HEK293 (cell line): Measurements from ENCODE around the gene SULT4A1.

ENCODE experiments used
- CTCF ChIA-PET: fragments of 350-600 bp; formaldehyde crosslinking; extraction: SDS; loops from one replicate; lab custom pipeline; 2021; ENCODE audit warnings: antibody characterized with exemption; lab: Yijun Ruan, JAX
- POLR2A ChIA-PET: fragments of 300-600 bp; formaldehyde crosslinking; extraction: SDS; loops from one replicate; lab custom pipeline; 2020; ENCODE audit warnings: antibody characterized with exemption, inconsistent platforms; lab: Yijun Ruan, JAX
- H3K27ac ChIP-seq: fragments of 200-500 bp; sonication (Bioruptor generic); 2 replicates; pipeline ENCODE4 v1.5.1; 2014; ENCODE audit warnings: low read depth, low read length, control low read depth, inconsistent platforms; ENCODE audit errors: extremely low read depth
- H3K36me3 ChIP-seq, 2 experiments: fragments of 200-500 bp in 1 of 2; sonication (Bioruptor generic) in 1 of 2; 1 replicate in 1 of 2; 2 replicates in 1 of 2; pipeline ENCODE4 v1.5.1; 2014 to 2017; ENCODE audit warnings: inconsistent platforms in 2 of 2, low read length in 2 of 2; ENCODE audit not compliant: control insufficient read depth in 2 of 2, insufficient read depth in 1 of 2
- H3K4me1 ChIP-seq: fragments of 200-500 bp; sonication (Bioruptor generic); 2 replicates; pipeline ENCODE4 v1.5.1; 2014; ENCODE audit warnings: mild to moderate bottlenecking, low read length, inconsistent platforms; ENCODE audit not compliant: control insufficient read depth, insufficient read depth
- H3K4me3 ChIP-seq: 2 replicates; pipeline ENCODE4 v1.5.1; 2011; ENCODE audit warnings: low read depth, mild to moderate bottlenecking, control low read depth, low read length, moderate library complexity
- H3K9me3 ChIP-seq: fragments of 200-500 bp; sonication (Bioruptor generic); 2 replicates; pipeline ENCODE4 v1.5.1; 2014; ENCODE audit warnings: low read depth, low read length, inconsistent platforms; ENCODE audit not compliant: control insufficient read depth, insufficient read depth
- HOXA7 ChIP-seq: sonication (generic); formaldehyde crosslinking; IDR thresholded peaks from 2 replicates; pipeline ENCODE4 v1.8.1; 2022; ENCODE audit warnings: missing genetic modification reagents, borderline replicate concordance
- KLF7 ChIP-seq: fragments of 450-650 bp; formaldehyde crosslinking; IDR thresholded peaks from 2 replicates; pipeline ENCODE4 v1.5.1; 2016; ENCODE audit warnings: missing biosample characterization, missing genetic modification characterization, borderline replicate concordance
- MZF1 ChIP-seq: fragments of 450-650 bp; formaldehyde crosslinking; IDR thresholded peaks from 2 replicates; pipeline ENCODE4 v1.5.1; 2017; ENCODE audit warnings: missing biosample characterization, missing genetic modification characterization, borderline replicate concordance
- SCRT1 ChIP-seq: fragments of 450-650 bp; formaldehyde crosslinking; IDR thresholded peaks from 2 replicates; pipeline ENCODE4 v1.5.1; 2016; ENCODE audit warnings: missing biosample characterization, missing genetic modification characterization, borderline replicate concordance
- TRIM28 ChIP-seq: IDR thresholded peaks from 2 replicates; pipeline ENCODE4 v1.6.1; 2011; ENCODE audit warnings: low read length, control low read depth, borderline replicate concordance
- ZNF121 ChIP-seq: fragments of 450-650 bp; formaldehyde crosslinking; IDR thresholded peaks from 2 replicates; pipeline ENCODE4 v1.5.1; 2016; ENCODE audit warnings: missing biosample characterization, missing genetic modification characterization
- ZNF19 ChIP-seq: fragments of 450-650 bp; formaldehyde crosslinking; IDR thresholded peaks from 2 replicates; pipeline ENCODE4; 2016; ENCODE audit warnings: missing biosample characterization, missing genetic modification characterization, low read depth
- ZNF280C ChIP-seq: fragments of 450-650 bp; formaldehyde crosslinking; IDR thresholded peaks from 2 replicates; pipeline ENCODE4 v1.5.1; 2016; ENCODE audit warnings: missing biosample characterization, missing genetic modification characterization
- ZNF335 ChIP-seq: fragments of 450-650 bp; formaldehyde crosslinking; conservative IDR thresholded peaks from 2 replicates; pipeline ENCODE4 v1.5.1; 2016; ENCODE audit warnings: missing biosample characterization, missing genetic modification characterization
- ZNF362 ChIP-seq: fragments of 450-650 bp; formaldehyde crosslinking; IDR thresholded peaks from 2 replicates; pipeline ENCODE4 v1.5.1; 2016; ENCODE audit warnings: missing biosample characterization, missing genetic modification characterization
- ZNF398 ChIP-seq: fragments of 450-650 bp; formaldehyde crosslinking; IDR thresholded peaks from 2 replicates; pipeline ENCODE4 v1.5.1; 2017; ENCODE audit warnings: missing biosample characterization, missing genetic modification characterization
- ZNF48 ChIP-seq: fragments of 450-650 bp; formaldehyde crosslinking; IDR thresholded peaks from 2 replicates; pipeline ENCODE4 v1.5.1; 2016; ENCODE audit warnings: missing biosample characterization, missing genetic modification characterization
- ZNF530 ChIP-seq: fragments of 450-650 bp; formaldehyde crosslinking; IDR thresholded peaks from 2 replicates; pipeline ENCODE4 v1.5.1; 2016; ENCODE audit warnings: low read depth, missing biosample characterization, missing genetic modification characterization
- ZNF560 ChIP-seq: fragments of 450-650 bp; formaldehyde crosslinking; IDR thresholded peaks from 2 replicates; pipeline ENCODE4 v1.5.1; 2017; ENCODE audit warnings: missing biosample characterization, missing genetic modification characterization, borderline replicate concordance
- ZNF692 ChIP-seq: fragments of 450-650 bp; formaldehyde crosslinking; IDR thresholded peaks from 2 replicates; pipeline ENCODE4 v1.5.1; 2016; ENCODE audit warnings: missing biosample characterization, missing genetic modification characterization
- ZNF76 ChIP-seq: fragments of 450-650 bp; formaldehyde crosslinking; IDR thresholded peaks from 2 replicates; pipeline ENCODE4; 2016; ENCODE audit warnings: low read depth, missing biosample characterization, missing genetic modification characterization, borderline replicate concordance
- ZNF768 ChIP-seq: fragments of 450-650 bp; formaldehyde crosslinking; IDR thresholded peaks from 2 replicates; pipeline ENCODE4 v1.5.1; 2018; ENCODE audit warnings: missing biosample characterization, mild to moderate bottlenecking, missing genetic modification characterization
- TF ChIP-seq, protein P1 (sequence below): fragments of 450-650 bp; formaldehyde crosslinking; IDR thresholded peaks from 2 replicates; pipeline ENCODE4 v1.5.1; 2016; ENCODE audit warnings: missing biosample characterization, missing genetic modification characterization, low read depth

SULT4A1 gene

GRCh38 chr22:43855431-43855830, 6.9 kb downstream of the SULT4A1 start:
- POLR2A ChIA-PET, result no interaction called here
- Histone ChIP-seq H3K4me3 (no peak overlapping the region), H3K4me1 (no peaks in the 10 kb centered on the region), H3K36me3 (peaks cover 0 to 9% of the 10 kb centered on the region in 2 experiments; a peak in 1 of 3 replicates), H3K27ac (no peak overlapping the region), H3K9me3 (no peaks in the 10 kb centered on the region; the same call in 1 of the 2 replicates)
- CTCF ChIA-PET, result no interaction called here
- TF ChIP-seq HOXA7 (CRISPR knock-in tag), result no peak
- no peak for TF ChIP-seq ZNF76 (tag by site-specific recombination)
- TF ChIP-seq ZNF398 (tag by site-specific recombination), result no peak
- no peak for TF ChIP-seq ZNF335
- TF ChIP-seq ZNF692 (tag by site-specific recombination), result no peak
- TF ChIP-seq, protein P1, sequence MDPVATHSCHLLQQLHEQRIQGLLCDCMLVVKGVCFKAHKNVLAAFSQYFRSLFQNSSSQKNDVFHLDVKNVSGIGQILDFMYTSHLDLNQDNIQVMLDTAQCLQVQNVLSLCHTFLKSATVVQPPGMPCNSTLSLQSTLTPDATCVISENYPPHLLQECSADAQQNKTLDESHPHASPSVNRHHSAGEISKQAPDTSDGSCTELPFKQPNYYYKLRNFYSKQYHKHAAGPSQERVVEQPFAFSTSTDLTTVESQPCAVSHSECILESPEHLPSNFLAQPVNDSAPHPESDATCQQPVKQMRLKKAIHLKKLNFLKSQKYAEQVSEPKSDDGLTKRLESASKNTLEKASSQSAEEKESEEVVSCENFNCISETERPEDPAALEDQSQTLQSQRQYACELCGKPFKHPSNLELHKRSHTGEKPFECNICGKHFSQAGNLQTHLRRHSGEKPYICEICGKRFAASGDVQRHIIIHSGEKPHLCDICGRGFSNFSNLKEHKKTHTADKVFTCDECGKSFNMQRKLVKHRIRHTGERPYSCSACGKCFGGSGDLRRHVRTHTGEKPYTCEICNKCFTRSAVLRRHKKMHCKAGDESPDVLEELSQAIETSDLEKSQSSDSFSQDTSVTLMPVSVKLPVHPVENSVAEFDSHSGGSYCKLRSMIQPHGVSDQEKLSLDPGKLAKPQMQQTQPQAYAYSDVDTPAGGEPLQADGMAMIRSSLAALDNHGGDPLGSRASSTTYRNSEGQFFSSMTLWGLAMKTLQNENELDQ, result no peak
- TF ChIP-seq TRIM28, result no peak
- no peak for TF ChIP-seq ZNF280C (tag by site-specific recombination)
- no peak for TF ChIP-seq ZNF768 (tag by site-specific recombination)
- TF ChIP-seq ZNF19 (tag by site-specific recombination), result no peak
- no peak for TF ChIP-seq ZNF560 (tag by site-specific recombination)
- TF ChIP-seq SCRT1 (tag by site-specific recombination), result no peak
- TF ChIP-seq ZNF121, result no peak
- TF ChIP-seq KLF7 (tag by site-specific recombination), result no peak
- TF ChIP-seq ZNF530, result no peak

- H3K36me3 ChIP-seq, result peaks cover 0 to 9% of the 10 kb centered on the region in 2 experiments; a peak in 1 of 3 replicates
- POLR2A ChIA-PET, result interaction anchor here (0.6 kb wide), 1 partner anchor 40 kb away, joined by 5 read pairs; no protein-coding TSS in a partner anchor
Observed at GRCh38 chr22:43854786-43855271, 7.5 kb downstream of the SULT4A1 start.

More at GRCh38 chr22:43854786-43855271, 7.5 kb downstream of the SULT4A1 start:
- TF ChIP-seq ZNF48, result no peak
- no peak for TF ChIP-seq ZNF362 (tag by site-specific recombination)
- TF ChIP-seq ZNF280C (tag by site-specific recombination), result no peak
- TF ChIP-seq MZF1 (tag by site-specific recombination), result no peak
- Histone ChIP-seq H3K9me3 (no peaks in the 10 kb centered on the region; the same call in 1 of the 2 replicates), H3K4me3 (no peak overlapping the region), H3K27ac (no peak overlapping the region), H3K4me1 (no peaks in the 10 kb centered on the region)
- CTCF ChIA-PET, result no interaction called here
